ENCODE data around the gene CTBP1. TPM values are rescaled to one million over a fixed set of nuclear protein-coding genes. Genes with fewer than 3 reads are reported as not detected.

Gene CTBP1
- total and polyA plus RNA-seq, 9 of the 15 experiments (the other 6 are each of a cell fraction or from before 2014, with no cell fraction given): 14.5 to 162 (median 68.2) TPM

DNA sequence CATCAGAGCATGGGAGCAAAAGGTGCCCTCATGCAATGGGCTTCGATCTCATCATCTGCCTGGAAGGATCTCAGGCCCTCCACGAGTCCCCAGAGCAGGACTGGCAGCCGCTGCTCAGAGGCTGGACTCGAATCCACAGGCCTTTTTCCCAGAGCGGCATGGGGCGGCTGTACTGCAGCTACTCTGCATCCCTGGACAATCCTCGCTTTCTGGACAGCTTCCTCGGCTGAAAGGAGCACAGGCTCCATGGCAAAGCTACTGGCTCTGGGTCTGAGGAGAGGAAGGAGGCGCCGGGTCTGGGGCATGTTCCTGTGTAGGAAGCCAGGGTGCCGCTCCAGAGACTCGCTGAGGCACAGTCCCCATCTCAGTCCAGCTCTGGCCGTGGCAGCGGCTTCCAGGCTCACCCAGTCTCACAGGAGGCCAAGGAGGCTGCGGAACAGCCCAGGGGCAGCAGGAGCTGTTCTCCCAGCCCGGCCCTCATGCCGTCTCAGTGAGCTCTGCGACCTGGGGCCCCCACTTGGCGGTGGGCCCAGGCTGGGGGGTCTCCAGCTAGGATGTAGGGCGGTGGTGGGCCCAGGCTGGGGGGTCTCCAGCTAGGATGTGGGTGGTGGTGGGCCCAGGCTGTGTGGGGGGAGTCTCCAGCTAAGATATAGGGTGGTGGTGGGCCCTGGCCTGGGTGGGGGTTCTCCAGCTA is 73.8 kb downstream of the CTBP1 start (continued):
- TF ChIP-seq, protein P1, sequence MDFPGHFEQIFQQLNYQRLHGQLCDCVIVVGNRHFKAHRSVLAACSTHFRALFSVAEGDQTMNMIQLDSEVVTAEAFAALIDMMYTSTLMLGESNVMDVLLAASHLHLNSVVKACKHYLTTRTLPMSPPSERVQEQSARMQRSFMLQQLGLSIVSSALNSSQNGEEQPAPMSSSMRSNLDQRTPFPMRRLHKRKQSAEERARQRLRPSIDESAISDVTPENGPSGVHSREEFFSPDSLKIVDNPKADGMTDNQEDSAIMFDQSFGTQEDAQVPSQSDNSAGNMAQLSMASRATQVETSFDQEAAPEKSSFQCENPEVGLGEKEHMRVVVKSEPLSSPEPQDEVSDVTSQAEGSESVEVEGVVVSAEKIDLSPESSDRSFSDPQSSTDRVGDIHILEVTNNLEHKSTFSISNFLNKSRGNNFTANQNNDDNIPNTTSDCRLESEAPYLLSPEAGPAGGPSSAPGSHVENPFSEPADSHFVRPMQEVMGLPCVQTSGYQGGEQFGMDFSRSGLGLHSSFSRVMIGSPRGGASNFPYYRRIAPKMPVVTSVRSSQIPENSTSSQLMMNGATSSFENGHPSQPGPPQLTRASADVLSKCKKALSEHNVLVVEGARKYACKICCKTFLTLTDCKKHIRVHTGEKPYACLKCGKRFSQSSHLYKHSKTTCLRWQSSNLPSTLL (IDR thresholded peaks at IDR 0.05): no peak
- TF ChIP-seq ATF1 (CRISPR knock-in tag; IDR thresholded peaks at IDR 0.05) (no peak), ATF1 (tag; IDR thresholded peaks at IDR 0.05) (no peak), KLF13 (tag; IDR thresholded peaks at IDR 0.05; ENCODE audit: borderline replicate concordance, low read depth) (no peak), CBX5 (IDR thresholded peaks at IDR 0.05; ENCODE audit: borderline replicate concordance, low read depth) (no peak)

- ChIA-PET POLR2A (interaction anchor here (1.1 kb wide), 1 partner anchor 29 kb away, joined by 4 read pairs; no protein-coding TSS in a partner anchor), CTCF (ENCODE audit: low intra/inter-chr PET ratio) (no interaction called here)
- Histone ChIP-seq H3K9ac (ENCODE audit: insufficient read depth in 1 of 2, low read depth in 2 of 2, low read length in 2 of 2) (0 out of 4 replicates have a peak overlapping the region, but pooled peaks of 1 of the 2 experiments have one; percentile 32), H3K27ac (ENCODE audit: extremely low read depth, low read depth, low read length) (no peak overlapping the region), H3K4me3 (no peak overlapping the region), H3K4me2 (ENCODE audit: insufficient read depth, low read length) (no peak overlapping the region), H3K27me3 (ENCODE audit: control insufficient read depth in 2 of 2, insufficient read depth in 2 of 2, low read length in 2 of 2) (no peaks in the 10 kb centered on the region), H3K4me1 (replicated peaks in 1 of 2; ENCODE audit: control insufficient read depth in 2 of 2, insufficient read depth in 2 of 2, low read length in 2 of 2) (peaks cover 0 to 55% of the 10 kb centered on the region in 2 experiments; a peak in 2 of 5 replicates), H3K9me1 (ENCODE audit: control insufficient read depth, insufficient read depth, low read length) (no peaks in the 10 kb centered on the region), H2AFZ (ENCODE audit: low read depth, low read length) (no peak overlapping the region), H3K36me3 (ENCODE audit: control insufficient read depth, insufficient read depth, low read length) (no peaks in the 10 kb centered on the region), H3K79me2 (ENCODE audit: control insufficient read depth, insufficient read depth, low read length) (no peaks in the 10 kb centered on the region), H3K9me3 (replicated peaks; ENCODE audit: control insufficient read depth, insufficient read depth, low read depth, low read length) (no peaks in the 10 kb centered on the region), H4K20me1 (replicated peaks; ENCODE audit: control insufficient read depth, insufficient read depth, low read length) (no peaks in the 10 kb centered on the region)
- FAIRE-seq (no peak), DNase-seq (ENCODE audit: extremely low read depth in 1 of 4, low spot score in 3 of 4) (no peak), ATAC-seq (no peak)
- intact Hi-C loops (cut with micrococcal nuclease): no loop called here
- in situ Hi-C loops (cut with MboI): no loop called here
- no TSS peak for BruUV-seq (replicated peaks)
- no peak for TF ChIP-seq CAMTA2 (CRISPR knock-in tag; conservative IDR thresholded peaks at IDR 0.05)
- TF ChIP-seq, protein P2, sequence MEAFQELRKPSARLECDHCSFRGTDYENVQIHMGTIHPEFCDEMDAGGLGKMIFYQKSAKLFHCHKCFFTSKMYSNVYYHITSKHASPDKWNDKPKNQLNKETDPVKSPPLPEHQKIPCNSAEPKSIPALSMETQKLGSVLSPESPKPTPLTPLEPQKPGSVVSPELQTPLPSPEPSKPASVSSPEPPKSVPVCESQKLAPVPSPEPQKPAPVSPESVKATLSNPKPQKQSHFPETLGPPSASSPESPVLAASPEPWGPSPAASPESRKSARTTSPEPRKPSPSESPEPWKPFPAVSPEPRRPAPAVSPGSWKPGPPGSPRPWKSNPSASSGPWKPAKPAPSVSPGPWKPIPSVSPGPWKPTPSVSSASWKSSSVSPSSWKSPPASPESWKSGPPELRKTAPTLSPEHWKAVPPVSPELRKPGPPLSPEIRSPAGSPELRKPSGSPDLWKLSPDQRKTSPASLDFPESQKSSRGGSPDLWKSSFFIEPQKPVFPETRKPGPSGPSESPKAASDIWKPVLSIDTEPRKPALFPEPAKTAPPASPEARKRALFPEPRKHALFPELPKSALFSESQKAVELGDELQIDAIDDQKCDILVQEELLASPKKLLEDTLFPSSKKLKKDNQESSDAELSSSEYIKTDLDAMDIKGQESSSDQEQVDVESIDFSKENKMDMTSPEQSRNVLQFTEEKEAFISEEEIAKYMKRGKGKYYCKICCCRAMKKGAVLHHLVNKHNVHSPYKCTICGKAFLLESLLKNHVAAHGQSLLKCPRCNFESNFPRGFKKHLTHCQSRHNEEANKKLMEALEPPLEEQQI (IDR thresholded peaks at IDR 0.05): no peak
- TF ChIP-seq RNF2 (IDR thresholded peaks at IDR 0.05): no peak
- no peak for TF ChIP-seq CHCHD3 (CRISPR knock-in tag; IDR thresholded peaks at IDR 0.05)
- TF ChIP-seq CLOCK (CRISPR knock-in tag; IDR thresholded peaks at IDR 0.05; ENCODE audit: borderline replicate concordance): no peak
- no peak for TF ChIP-seq MAZ (CRISPR knock-in tag; conservative IDR thresholded peaks at IDR 0.05 in 1 of 2, IDR thresholded peaks at IDR 0.05 in 1 of 2)
- TF ChIP-seq DDX20 (tag; IDR thresholded peaks at IDR 0.05; ENCODE audit: low read depth): no peak
- TF ChIP-seq ARID2 (IDR thresholded peaks at IDR 0.05): no peak
- 39% methylated on average over 17 of the region's 20 CpGs for WGBS (ENCODE audit: insufficient coverage, low coverage, missing lambda C conversion rate)
Observed at GRCh38 chr4:1172971-1173757, 75.8 kb downstream of the CTBP1 start.

Data from K562 (cell line).